IPS-20b (cell line): Measurements from ENCODE around the gene PRAC1.

Source experiments
- H3K27ac ChIP-seq: one replicate; pipeline ENCODE4 v1.5.1; 2013; ENCODE audit warnings: low read length
- H3K27me3 ChIP-seq: 2 replicates; pipeline ENCODE4 v1.6.1; 2013; ENCODE audit warnings: mild to moderate bottlenecking, low read length, inconsistent platforms; ENCODE audit not compliant: insufficient read depth
- H3K36me3 ChIP-seq: 2 replicates; pipeline ENCODE4 v1.6.1; 2013; ENCODE audit warnings: low read depth, mild to moderate bottlenecking, inconsistent platforms, low read length, moderate library complexity; ENCODE audit not compliant: insufficient read depth
- H3K4me1 ChIP-seq: 2 replicates; pipeline ENCODE4 v1.6.1; 2013; ENCODE audit warnings: mild to moderate bottlenecking, control low read depth, inconsistent platforms, low read length, moderate library complexity; ENCODE audit not compliant: insufficient read depth
- H3K4me3 ChIP-seq: 2 replicates; pipeline ENCODE4 v1.5.1; 2013; ENCODE audit warnings: mild to moderate bottlenecking, low read length, inconsistent platforms
- H3K9ac ChIP-seq: 2 replicates; pipeline ENCODE4 v1.6.1; 2013; ENCODE audit warnings: low read depth, mild to moderate bottlenecking, inconsistent platforms, low read length, moderate library complexity
- H3K9me3 ChIP-seq: 2 replicates; pipeline ENCODE4 v1.6.1; 2013; ENCODE audit warnings: mild to moderate bottlenecking, low read depth, low read length, inconsistent platforms; ENCODE audit not compliant: insufficient read depth

Gene PRAC1

GRCh38 chr17:48729335-48730239, 7.3 kb upstream of the PRAC1 start:
- peaks cover 4% of the 10 kb centered on the region; the same call in 1 of the 2 replicates for H3K4me1 ChIP-seq
- no peak overlapping the region for H3K4me3 ChIP-seq
- no peaks in the 10 kb centered on the region for H3K36me3 ChIP-seq
- H3K9ac ChIP-seq: no peak overlapping the region
- peaks cover 100% of the 10 kb centered on the region for H3K27me3 ChIP-seq
- no peak overlapping the region for H3K27ac ChIP-seq
- peaks cover 12% of the 10 kb centered on the region; the same call in 1 of the 2 replicates for H3K9me3 ChIP-seq

GRCh38 chr17:48728232-48729231, 6.2 kb upstream of the PRAC1 start, which contains the start of gene HOXB13:
Gene HOXB13, minus strand, starts transcription at chr17:48728750. Its CDS starts 157 bp downstream, at chr17:48728593.
- H3K4me3 ChIP-seq: peak within 1 kb of the TSS; percentile 19
- no peaks in the 10 kb centered on the region for H3K36me3 ChIP-seq
- peaks cover 100% of the 10 kb centered on the region for H3K27me3 ChIP-seq
- H3K9ac ChIP-seq: no peak within 1 kb of the TSS
- peaks cover 12% of the 10 kb centered on the region; the same call in 1 of the 2 replicates for H3K9me3 ChIP-seq
- H3K27ac ChIP-seq: no peak within 1 kb of the TSS
- H3K4me1 ChIP-seq: peaks cover 4% of the 10 kb centered on the region; the same call in 1 of the 2 replicates

GRCh38 chr17:48727415-48728175, 5.3 kb upstream of the PRAC1 start:
- no peak overlapping the region for H3K9ac ChIP-seq
- no peak overlapping the region for H3K27ac ChIP-seq
- H3K27me3 ChIP-seq: peaks cover 100% of the 10 kb centered on the region
- no peak overlapping the region for H3K4me3 ChIP-seq
- H3K4me1 ChIP-seq: peaks cover 3% of the 10 kb centered on the region; the same call in 1 of the 2 replicates
- no peaks in the 10 kb centered on the region for H3K36me3 ChIP-seq
- H3K9me3 ChIP-seq: peaks cover 12% of the 10 kb centered on the region; the same call in 1 of the 2 replicates

- H3K27me3 ChIP-seq: peaks cover 100% of the 10 kb centered on the region
- H3K4me3 ChIP-seq: no peak overlapping the region
- H3K27ac ChIP-seq: no peak overlapping the region
- H3K9me3 ChIP-seq: peaks cover 12% of the 10 kb centered on the region; the same call in 1 of the 2 replicates
- no peak overlapping the region for H3K9ac ChIP-seq
- peaks cover 2% of the 10 kb centered on the region; the same call in 1 of the 2 replicates for H3K4me1 ChIP-seq
- no peaks in the 10 kb centered on the region for H3K36me3 ChIP-seq
Measured at GRCh38 chr17:48726916-48727286, 4.6 kb upstream of the PRAC1 start.

GRCh38 chr17:48726114-48726915, 4.0 kb upstream of the PRAC1 start:
- peaks cover 2% of the 10 kb centered on the region; the same call in 1 of the 2 replicates for H3K4me1 ChIP-seq
- H3K9ac ChIP-seq: no peak overlapping the region
- H3K27me3 ChIP-seq: peaks cover 100% of the 10 kb centered on the region
- H3K4me3 ChIP-seq: no peak overlapping the region
- peaks cover 12% of the 10 kb centered on the region; the same call in 1 of the 2 replicates for H3K9me3 ChIP-seq
- no peak overlapping the region for H3K27ac ChIP-seq
- no peaks in the 10 kb centered on the region for H3K36me3 ChIP-seq

- Histone ChIP-seq H3K27ac (no peak overlapping the region), H3K4me3 (no peak overlapping the region), H3K9ac (no peak overlapping the region)
Measured at GRCh38 chr17:48725288-48726064, 3.2 kb upstream of the PRAC1 start.

GRCh38 chr17:48725004-48725287, 2.6 kb upstream of the PRAC1 start:
- Histone ChIP-seq H3K9me3 (peaks cover 12% of the 10 kb centered on the region; the same call in 1 of the 2 replicates), H3K36me3 (no peaks in the 10 kb centered on the region), H3K9ac (no peak overlapping the region), H3K4me3 (no peak overlapping the region), H3K27ac (no peak overlapping the region), H3K27me3 (peaks cover 100% of the 10 kb centered on the region), H3K4me1 (peaks cover 10% of the 10 kb centered on the region)

More at GRCh38 chr17:48725288-48726064, 3.2 kb upstream of the PRAC1 start:
- Histone ChIP-seq H3K4me1 (peaks cover 5% of the 10 kb centered on the region), H3K36me3 (no peaks in the 10 kb centered on the region), H3K9me3 (peaks cover 12% of the 10 kb centered on the region; the same call in 1 of the 2 replicates), H3K27me3 (peaks cover 100% of the 10 kb centered on the region)

GRCh38 chr17:48724251-48725003, 2.1 kb upstream of the PRAC1 start:
- H3K27me3 ChIP-seq: peaks cover 100% of the 10 kb centered on the region

GRCh38 chr17:48723423-48724250, 1.3 kb upstream of the PRAC1 start:
- no peak overlapping the region for H3K9ac ChIP-seq
- H3K4me3 ChIP-seq: peak overlapping the region; percentile 42
- peaks cover 17% of the 10 kb centered on the region for H3K4me1 ChIP-seq
- peaks cover 100% of the 10 kb centered on the region for H3K27me3 ChIP-seq
- H3K27ac ChIP-seq: no peak overlapping the region
- no peaks in the 10 kb centered on the region for H3K36me3 ChIP-seq
- peaks cover 7% of the 10 kb centered on the region; the same call in 1 of the 2 replicates for H3K9me3 ChIP-seq

More at GRCh38 chr17:48724251-48725003, 2.1 kb upstream of the PRAC1 start:
- H3K4me1 ChIP-seq: peaks cover 12% of the 10 kb centered on the region
- H3K9me3 ChIP-seq: peaks cover 10% of the 10 kb centered on the region; the same call in 1 of the 2 replicates
- no peak overlapping the region for H3K4me3 ChIP-seq
- no peak overlapping the region for H3K27ac ChIP-seq
- no peaks in the 10 kb centered on the region for H3K36me3 ChIP-seq
- no peak overlapping the region for H3K9ac ChIP-seq
